Esophagus squamous epithelium (tissue), 5 donors: ENCODE results near the gene ROR1. TPM values are rescaled to one million over a fixed set of nuclear protein-coding genes. Genes with fewer than 3 reads are reported as not detected.

Experiments
- DNase-seq: peaks from one replicate; lab custom pipeline; 2025; lab: John Stamatoyannopoulos, UW
- H3K27ac ChIP-seq, 4 donors: fragments of 200-600 bp; sonication (generic); one replicate each; pipeline ENCODE4 v1.5.1; 2016 to 2019; ENCODE audit warnings: mild to moderate bottlenecking in 1 of 4
- H3K27me3 ChIP-seq, 4 donors: fragments of 200-600 bp; sonication (generic); 1 replicate in 3 of 4; 2 replicates in 1 of 4; pipeline versions ENCODE4 v1.5.1 to v1.6.0; 2017 to 2021; ENCODE audit warnings: antibody characterized with exemption in 1 of 4
- H3K36me3 ChIP-seq, 3 donors: fragments of 200-600 bp; sonication (generic); one replicate each; pipeline ENCODE4 v1.5.1; 2016 to 2019
- H3K4me1 ChIP-seq, 3 donors: fragments of 200-600 bp; sonication (generic); one replicate each; pipeline ENCODE4 v1.5.1; 2017 to 2019
- H3K4me3 ChIP-seq, 4 donors: fragments of 200-600 bp; sonication (generic); 1 replicate in 3 of 4; 2 replicates in 1 of 4; pipeline ENCODE4 v1.5.1; 2016 to 2019; ENCODE audit warnings: mild to moderate bottlenecking in 2 of 4, moderate library complexity in 1 of 4
- H3K9me3 ChIP-seq, 3 donors: fragments of 200-600 bp; sonication (generic); one replicate each; pipeline ENCODE4 v1.5.1; 2016 to 2019
- POLR2A ChIP-seq, 4 donors: fragments of 450-650 bp; IDR thresholded peaks; one replicate each; pipeline ENCODE4 v1.6.1; 2017; ENCODE audit warnings: antibody characterized with exemption in 4 of 4, mild to moderate bottlenecking in 4 of 4, moderate library complexity in 3 of 4
- WGBS, 2 donors: methylation state at CpG; one replicate each; pipeline ENCODE4 v1.1.5; 2018; 5-methylcytosine and 5-hydroxymethylcytosine counted together
- intact Hi-C: fragments of 100-400 bp; cut with DNase I; formaldehyde crosslinking; loops from one replicate; pipeline ENCODE4 v1.15.0; 2022
- total RNA-seq, 4 donors: library from RNA; depleted of rRNA; stranded (reverse); fragments of >200 nt; gene quantifications; one replicate each; pipeline ENCODE4 v1.1.0, GENCODE V29; 2016
- TF ChIP-seq, protein P1 (sequence below), 6 experiments: fragments of 450-650 bp in 4 of 6; fragments of 200-600 bp in 2 of 6; sonication (generic) in 2 of 6; IDR thresholded peaks; one replicate each; pipeline ENCODE4 v1.5.1; 2016 to 2019; ENCODE audit warnings: antibody characterized with exemption in 6 of 6, mild to moderate bottlenecking in 4 of 6, moderate library complexity in 4 of 6
- donor health status: DM: yes; HTN: yes; CAD: no.

The ROR1 gene
- total RNA-seq, 4 donors from 2014 or later, result 6.6 to 15.3 (median 9.4) TPM

DNA sequence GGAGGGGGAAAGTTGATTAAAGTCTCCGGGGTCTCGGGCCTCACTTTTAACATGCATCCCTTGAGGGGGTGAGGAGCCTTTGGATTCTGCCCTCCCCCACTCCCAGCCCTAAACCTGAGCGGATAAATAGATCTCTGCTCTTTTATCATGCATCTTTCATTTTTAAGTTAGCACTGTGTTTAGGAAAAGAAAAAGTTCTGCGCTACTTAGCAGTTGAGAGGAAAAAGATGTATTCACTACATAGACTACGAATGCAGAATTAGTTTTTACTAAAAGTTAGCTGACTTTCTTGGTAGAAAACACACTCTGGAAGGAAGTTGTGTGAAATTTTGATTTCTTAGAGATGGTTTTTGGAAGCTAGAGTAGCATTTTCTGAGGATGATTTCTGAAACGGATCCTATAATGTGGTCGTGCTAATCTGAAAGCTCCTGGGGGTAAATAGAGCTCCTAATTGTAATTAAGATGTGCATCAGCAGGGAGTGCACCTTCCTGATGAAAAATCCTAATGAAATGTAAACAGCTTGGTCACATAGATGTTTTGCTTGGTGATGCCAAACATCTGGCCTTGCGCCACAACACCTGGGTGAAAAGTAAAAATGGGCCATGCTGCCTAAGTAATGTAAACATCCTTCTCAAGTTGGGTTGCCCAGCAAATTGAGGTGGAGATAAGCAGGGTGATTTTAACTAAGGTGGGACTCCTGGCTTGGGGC lies 1.8 kb downstream of the ROR1 start:
- intact Hi-C loops, result loop anchor here (10.0 kb wide), 1 partner anchor 359 kb away; no protein-coding TSS in a partner anchor
- Histone ChIP-seq H3K27ac (peak overlapping the region; percentile 84 to 92 (median 90)), H3K4me1 (peaks cover 16 to 65% (median 22%) of the 10 kb centered on the region in 3 donors), H3K36me3 (no peaks in the 10 kb centered on the region), H3K9me3 (no peaks in the 10 kb centered on the region), H3K4me3 (peak overlapping the region; percentile 74 to 88 (median 77)), H3K27me3 (peaks cover 0 to 56% (median 0%) of the 10 kb centered on the region in 4 donors)
- WGBS, 2 donors, result 25 to 28% methylated on average over 7 to 8 of the region's 8 CpGs
- TF ChIP-seq, protein P1, sequence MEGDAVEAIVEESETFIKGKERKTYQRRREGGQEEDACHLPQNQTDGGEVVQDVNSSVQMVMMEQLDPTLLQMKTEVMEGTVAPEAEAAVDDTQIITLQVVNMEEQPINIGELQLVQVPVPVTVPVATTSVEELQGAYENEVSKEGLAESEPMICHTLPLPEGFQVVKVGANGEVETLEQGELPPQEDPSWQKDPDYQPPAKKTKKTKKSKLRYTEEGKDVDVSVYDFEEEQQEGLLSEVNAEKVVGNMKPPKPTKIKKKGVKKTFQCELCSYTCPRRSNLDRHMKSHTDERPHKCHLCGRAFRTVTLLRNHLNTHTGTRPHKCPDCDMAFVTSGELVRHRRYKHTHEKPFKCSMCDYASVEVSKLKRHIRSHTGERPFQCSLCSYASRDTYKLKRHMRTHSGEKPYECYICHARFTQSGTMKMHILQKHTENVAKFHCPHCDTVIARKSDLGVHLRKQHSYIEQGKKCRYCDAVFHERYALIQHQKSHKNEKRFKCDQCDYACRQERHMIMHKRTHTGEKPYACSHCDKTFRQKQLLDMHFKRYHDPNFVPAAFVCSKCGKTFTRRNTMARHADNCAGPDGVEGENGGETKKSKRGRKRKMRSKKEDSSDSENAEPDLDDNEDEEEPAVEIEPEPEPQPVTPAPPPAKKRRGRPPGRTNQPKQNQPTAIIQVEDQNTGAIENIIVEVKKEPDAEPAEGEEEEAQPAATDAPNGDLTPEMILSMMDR (IDR thresholded peaks at IDR 0.05), result no peak
- TF ChIP-seq POLR2A (IDR thresholded peaks at IDR 0.05), result no peak
- no peak for DNase-seq

- Histone ChIP-seq H3K27me3 (peaks cover 0 to 49% (median 0%) of the 10 kb centered on the region in 4 donors), H3K27ac (no peak overlapping the region), H3K4me1 (peaks cover 16 to 65% (median 22%) of the 10 kb centered on the region in 3 donors), H3K36me3 (no peaks in the 10 kb centered on the region), H3K4me3 (no peak overlapping the region), H3K9me3 (no peaks in the 10 kb centered on the region)
- intact Hi-C loops, result loop anchor here (10.0 kb wide), 1 partner anchor 358 kb away; no protein-coding TSS in a partner anchor
- no peak for DNase-seq
- TF ChIP-seq, protein P1 (IDR thresholded peaks at IDR 0.05), result no peak
- no peak for TF ChIP-seq POLR2A (IDR thresholded peaks at IDR 0.05)
- 40 to 53% methylated on average over 2 of the region's 2 CpGs for WGBS, 2 donors
Measured at GRCh38 chr1:63777286-63777685, 3.5 kb downstream of the ROR1 start.

DNA sequence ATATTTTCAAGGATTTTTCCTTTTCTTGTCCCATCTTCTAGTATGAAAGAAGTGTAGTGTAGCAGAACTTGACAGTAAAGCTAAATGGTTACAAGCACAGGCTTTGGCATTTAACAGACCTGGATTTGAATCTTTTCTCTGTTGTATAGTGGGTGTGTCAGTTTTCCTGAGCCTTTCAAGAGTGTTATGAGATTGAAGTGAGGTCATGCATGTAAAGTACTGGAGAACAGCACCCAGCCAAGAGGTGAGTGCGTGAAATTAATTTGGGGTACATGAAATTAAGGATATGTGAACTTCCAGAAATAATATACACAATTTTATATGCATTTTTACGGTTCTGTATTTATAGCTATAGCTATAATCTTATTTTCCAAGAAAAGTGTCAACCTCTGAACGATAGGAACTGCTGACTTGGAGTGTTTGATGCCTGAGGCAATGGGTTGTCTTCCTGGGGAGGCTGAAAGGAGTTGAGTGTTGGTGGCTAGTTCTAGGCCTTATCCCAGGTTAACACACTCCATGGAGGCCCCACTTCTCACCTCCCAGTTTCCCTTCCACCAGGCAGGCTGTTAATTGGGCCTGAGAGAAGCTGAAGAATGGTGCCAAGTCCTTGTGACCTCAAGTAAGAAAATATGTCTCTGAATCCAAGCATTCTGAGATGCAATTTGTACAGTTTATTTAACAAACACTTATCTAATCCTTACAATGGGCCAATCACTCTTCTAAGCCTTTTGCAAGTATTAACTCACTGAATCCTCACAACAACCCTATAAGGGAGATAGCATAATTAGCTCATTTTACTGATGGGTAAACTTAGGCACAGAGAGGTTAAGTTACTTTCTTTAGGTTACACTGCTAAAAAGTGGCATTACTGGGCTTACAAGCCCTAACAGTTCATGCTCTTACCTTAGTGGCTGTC lies 4.4 kb downstream of the ROR1 start:
- H3K4me1 ChIP-seq, result peaks cover 16 to 65% (median 22%) of the 10 kb centered on the region in 3 donors
- peaks cover 0 to 43% (median 0%) of the 10 kb centered on the region in 4 donors for H3K27me3 ChIP-seq
- intact Hi-C loops, result loop anchor here (10.0 kb wide), 1 partner anchor 357 kb away; no protein-coding TSS in a partner anchor
- TF ChIP-seq POLR2A (IDR thresholded peaks at IDR 0.05), result no peak
- TF ChIP-seq, protein P1 (IDR thresholded peaks at IDR 0.05), result no peak
- H3K4me3 ChIP-seq, result no peak overlapping the region
- no peaks in the 10 kb centered on the region for H3K9me3 ChIP-seq
- 56 to 57% methylated on average over 3 of the region's 3 CpGs for WGBS, 2 donors
- H3K27ac ChIP-seq, result peak overlapping the region in 1 of 4 donors; percentile 53
- no peaks in the 10 kb centered on the region for H3K36me3 ChIP-seq
- no peak for DNase-seq

- no peak for TF ChIP-seq POLR2A (IDR thresholded peaks at IDR 0.05)
- TF ChIP-seq, protein P1 (IDR thresholded peaks at IDR 0.05), result no peak
- Histone ChIP-seq H3K9me3 (no peaks in the 10 kb centered on the region), H3K4me1 (peaks cover 11 to 70% (median 19%) of the 10 kb centered on the region in 3 donors), H3K27ac (peak overlapping the region in 2 of 4 donors; percentile 9 to 51), H3K36me3 (no peaks in the 10 kb centered on the region), H3K4me3 (peak overlapping the region in 1 of 4 donors; percentile 22), H3K27me3 (peaks cover 0 to 29% (median 0%) of the 10 kb centered on the region in 4 donors)
- intact Hi-C loops, result loop anchor here (10.0 kb wide), 1 partner anchor 355 kb away; no protein-coding TSS in a partner anchor
- WGBS, 2 donors, result 36 to 57% methylated on average over 4 to 7 of the region's 7 CpGs
- DNase-seq, result no peak
Measured at GRCh38 chr1:63779338-63780211, 5.8 kb downstream of the ROR1 start.
